Measurements from ENCODE around the gene DOK4.
A peak's percentile ranks its signal among the peaks of the same experiment; 100 is the strongest.

Gene DOK4

GRCh38 chr16:57485916-57486857 is at the start of gene DOK4:
TSS of gene DOK4 (minus strand) at chr16:57486493. CDS start at chr16:57479507, 6,986 bp downstream.
- DNase-seq (ENCODE audit: low spot score), result peak; percentile 71

- peak; percentile 92 for DNase-seq (ENCODE audit: low spot score)
Measured at GRCh38 chr16:57535680-57536305, 49.5 kb upstream of the DOK4 start.

GRCh38 chr16:57534881-57535658 is 48.8 kb upstream of the DOK4 start:
- DNase-seq (ENCODE audit: low spot score), result no peak

- DNase-seq (ENCODE audit: low spot score), result no peak
Measured at GRCh38 chr16:57534337-57534880, 48.1 kb upstream of the DOK4 start.

GRCh38 chr16:57533431-57534336 is 47.4 kb upstream of the DOK4 start:
- DNase-seq (ENCODE audit: low spot score), result no peak

- no peak for DNase-seq (ENCODE audit: low spot score)
Measured at GRCh38 chr16:57532266-57532625, 46.0 kb upstream of the DOK4 start.

GRCh38 chr16:57531635-57532265 is 45.5 kb upstream of the DOK4 start:
- no peak for DNase-seq (ENCODE audit: low spot score)

- DNase-seq (ENCODE audit: low spot score), result no peak
Measured at GRCh38 chr16:57531253-57531575, 44.9 kb upstream of the DOK4 start.

- DNase-seq (ENCODE audit: low spot score), result no peak
Measured at GRCh38 chr16:57530522-57531252, 44.4 kb upstream of the DOK4 start.

- DNase-seq (ENCODE audit: low spot score), result no peak
Measured at GRCh38 chr16:57530104-57530521, 43.8 kb upstream of the DOK4 start.

- no peak for DNase-seq (ENCODE audit: low spot score)
Measured at GRCh38 chr16:57529391-57530103, 43.3 kb upstream of the DOK4 start.

GRCh38 chr16:57528499-57529390 is 42.5 kb upstream of the DOK4 start:
- no peak for DNase-seq (ENCODE audit: low spot score)

- DNase-seq (ENCODE audit: low spot score), result no peak
Measured at GRCh38 chr16:57527610-57528360, 41.5 kb upstream of the DOK4 start.

- no peak for DNase-seq (ENCODE audit: low spot score)
Measured at GRCh38 chr16:57527027-57527426, 40.7 kb upstream of the DOK4 start.

GRCh38 chr16:57526498-57526897 is 40.2 kb upstream of the DOK4 start:
- no peak for DNase-seq (ENCODE audit: low spot score)

GRCh38 chr16:57525761-57526160 is 39.5 kb upstream of the DOK4 start:
- DNase-seq (ENCODE audit: low spot score), result no peak

- DNase-seq (ENCODE audit: low spot score), result no peak
Measured at GRCh38 chr16:57522960-57523359, 36.7 kb upstream of the DOK4 start.

Data from Ammon's horn (tissue), 1 donor.